Measurements from ENCODE around the gene NOS3. TPM values are rescaled to one million over a fixed set of nuclear protein-coding genes. Genes with fewer than 3 reads are reported as not detected.

The NOS3 gene
- total RNA-seq, 2 experiments from 2014 or later: 27.7 to 30.2 TPM

- DNase-seq: no peak
- Mint-ChIP-seq H3K4me3 (no peak overlapping the region), H3K27me3 (peaks cover 29% of the 10 kb centered on the region), H3K36me3 (ENCODE audit: low read depth) (no peaks in the 10 kb centered on the region), H3K9me3 (no peaks in the 10 kb centered on the region), H3K4me1 (peaks cover 9% of the 10 kb centered on the region), H3K27ac (no peak overlapping the region)
- CTCF ChIA-PET: interaction anchor here (1.3 to 4.4 kb wide), 11 partner anchors 19 to 185 kb away, joined by 4 to 45 read pairs (median 13); no protein-coding TSS in a partner anchor
- POLR2A ChIA-PET: no interaction called here
Observed at GRCh38 chr7:150963707-150964559, 26.9 kb upstream of the NOS3 start.

- H3K27me3 Mint-ChIP-seq: peaks cover 23% of the 10 kb centered on the region
- no peaks in the 10 kb centered on the region for H3K9me3 Mint-ChIP-seq
- no peak for DNase-seq
- CTCF ChIA-PET: interaction anchor here (3.5 to 4.4 kb wide), 2 partner anchors 20 to 53 kb away, joined by 31 to 45 read pairs; no protein-coding TSS in a partner anchor
- H3K4me3 Mint-ChIP-seq: no peak overlapping the region
- no peak overlapping the region for H3K27ac Mint-ChIP-seq
- peaks cover 10% of the 10 kb centered on the region for H3K4me1 Mint-ChIP-seq
- no peaks in the 10 kb centered on the region for H3K36me3 Mint-ChIP-seq (ENCODE audit: low read depth)
- POLR2A ChIA-PET: no interaction called here
Observed at GRCh38 chr7:150964593-150965111, 26.2 kb upstream of the NOS3 start.

- no peak overlapping the region for H3K4me3 Mint-ChIP-seq
- peaks cover 7% of the 10 kb centered on the region for H3K4me1 Mint-ChIP-seq
- H3K9me3 Mint-ChIP-seq: no peaks in the 10 kb centered on the region
- ChIA-PET CTCF (interaction anchor here (0.9 to 4.4 kb wide), 3 partner anchors 20 to 52 kb away, joined by 3 to 45 read pairs (median 31); no protein-coding TSS in a partner anchor), POLR2A (no interaction called here)
- no peaks in the 10 kb centered on the region for H3K36me3 Mint-ChIP-seq (ENCODE audit: low read depth)
- H3K27ac Mint-ChIP-seq: no peak overlapping the region
- peaks cover 19% of the 10 kb centered on the region for H3K27me3 Mint-ChIP-seq
- DNase-seq: no peak
Observed at GRCh38 chr7:150965273-150965830, 25.5 kb upstream of the NOS3 start.

GRCh38 chr7:150966002-150966401 is 24.8 kb upstream of the NOS3 start:
- H3K4me1 Mint-ChIP-seq: peaks cover 7% of the 10 kb centered on the region
- H3K27me3 Mint-ChIP-seq: peaks cover 16% of the 10 kb centered on the region
- no peak overlapping the region for H3K4me3 Mint-ChIP-seq
- H3K9me3 Mint-ChIP-seq: no peaks in the 10 kb centered on the region
- H3K36me3 Mint-ChIP-seq (ENCODE audit: low read depth): no peaks in the 10 kb centered on the region
- CTCF ChIA-PET: interaction anchor here (0.9 to 4.4 kb wide), 2 partner anchors 44 to 52 kb away, joined by 3 to 45 read pairs; no protein-coding TSS in a partner anchor
- DNase-seq: no peak
- no peak overlapping the region for H3K27ac Mint-ChIP-seq
- POLR2A ChIA-PET: no interaction called here

- no peak for DNase-seq
- no peaks in the 10 kb centered on the region for H3K36me3 Mint-ChIP-seq (ENCODE audit: low read depth)
- H3K9me3 Mint-ChIP-seq: no peaks in the 10 kb centered on the region
- no peak overlapping the region for H3K27ac Mint-ChIP-seq
- ChIA-PET POLR2A (no interaction called here), CTCF (interaction anchor here (0.8 to 1.6 kb wide), 3 partner anchors 50 to 277 kb away, joined by 3 to 4 read pairs (median 3); no protein-coding TSS in a partner anchor)
- H3K27me3 Mint-ChIP-seq: peaks cover 16% of the 10 kb centered on the region
- H3K4me1 Mint-ChIP-seq: peaks cover 6% of the 10 kb centered on the region
- H3K4me3 Mint-ChIP-seq: no peak overlapping the region
Observed at GRCh38 chr7:150967349-150967748, 23.5 kb upstream of the NOS3 start.

GRCh38 chr7:150968056-150968733 is 22.6 kb upstream of the NOS3 start:
- POLR2A ChIA-PET: no interaction called here

GRCh38 chr7:150968734-150969372 is 22.0 kb upstream of the NOS3 start:
- Mint-ChIP-seq H3K36me3 (ENCODE audit: low read depth) (no peaks in the 10 kb centered on the region), H3K4me3 (no peak overlapping the region), H3K27ac (no peak overlapping the region), H3K4me1 (peaks cover 7% of the 10 kb centered on the region), H3K27me3 (peaks cover 16% of the 10 kb centered on the region), H3K9me3 (no peaks in the 10 kb centered on the region)
- DNase-seq: no peak
- CTCF ChIA-PET: interaction anchor here (1.2 to 2.3 kb wide), 3 partner anchors 12 to 20 kb away, joined by 3 to 7 read pairs (median 3); no protein-coding TSS in a partner anchor
- POLR2A ChIA-PET: interaction anchor here (0.9 to 1.1 kb wide), 2 partner anchors 26 to 39 kb away, joined by 3 to 4 read pairs; no protein-coding TSS in a partner anchor

More at GRCh38 chr7:150968056-150968733, 22.6 kb upstream of the NOS3 start:
- Mint-ChIP-seq H3K27ac (no peak overlapping the region), H3K9me3 (no peaks in the 10 kb centered on the region), H3K36me3 (ENCODE audit: low read depth) (no peaks in the 10 kb centered on the region), H3K4me3 (no peak overlapping the region), H3K4me1 (peaks cover 5% of the 10 kb centered on the region), H3K27me3 (peaks cover 16% of the 10 kb centered on the region)
- no peak for DNase-seq
- CTCF ChIA-PET: interaction anchor here (1.2 to 2.3 kb wide), 3 partner anchors 12 to 50 kb away, joined by 3 to 7 read pairs (median 4); no protein-coding TSS in a partner anchor

- POLR2A ChIA-PET: interaction anchor here (0.9 to 1.1 kb wide), 2 partner anchors 25 to 38 kb away, joined by 3 to 4 read pairs; no protein-coding TSS in a partner anchor
Observed at GRCh38 chr7:150969475-150969874, 21.3 kb upstream of the NOS3 start.

GRCh38 chr7:150970424-150970823 is 20.4 kb upstream of the NOS3 start:
- peaks cover 18% of the 10 kb centered on the region for H3K4me1 Mint-ChIP-seq
- H3K4me3 Mint-ChIP-seq: no peak overlapping the region
- no peaks in the 10 kb centered on the region for H3K36me3 Mint-ChIP-seq (ENCODE audit: low read depth)
- ChIA-PET CTCF (interaction anchor here (1.2 kb wide), 1 partner anchor 48 kb away, joined by 5 read pairs; no protein-coding TSS in a partner anchor), POLR2A (no interaction called here)
- peaks cover 16% of the 10 kb centered on the region for H3K27me3 Mint-ChIP-seq
- H3K9me3 Mint-ChIP-seq: no peaks in the 10 kb centered on the region
- no peak overlapping the region for H3K27ac Mint-ChIP-seq
- no peak for DNase-seq

More at GRCh38 chr7:150969475-150969874, 21.3 kb upstream of the NOS3 start:
- CTCF ChIA-PET: interaction anchor here (1.2 to 2.3 kb wide), 3 partner anchors 11 to 19 kb away, joined by 3 to 7 read pairs (median 3); no protein-coding TSS in a partner anchor
- H3K27me3 Mint-ChIP-seq: peaks cover 16% of the 10 kb centered on the region
- H3K4me1 Mint-ChIP-seq: peaks cover 12% of the 10 kb centered on the region
- no peak overlapping the region for H3K27ac Mint-ChIP-seq
- H3K9me3 Mint-ChIP-seq: no peaks in the 10 kb centered on the region
- H3K4me3 Mint-ChIP-seq: no peak overlapping the region
- DNase-seq: no peak
- no peaks in the 10 kb centered on the region for H3K36me3 Mint-ChIP-seq (ENCODE audit: low read depth)

- Mint-ChIP-seq H3K27ac (no peak overlapping the region), H3K4me1 (peaks cover 20% of the 10 kb centered on the region), H3K36me3 (ENCODE audit: low read depth) (no peaks in the 10 kb centered on the region), H3K4me3 (no peak overlapping the region), H3K9me3 (no peaks in the 10 kb centered on the region), H3K27me3 (peaks cover 18% of the 10 kb centered on the region)
- CTCF ChIA-PET: interaction anchor here (1.2 kb wide), 1 partner anchor 47 kb away, joined by 5 read pairs; no protein-coding TSS in a partner anchor
- POLR2A ChIA-PET: no interaction called here
- DNase-seq: no peak
Observed at GRCh38 chr7:150971242-150972022, 19.4 kb upstream of the NOS3 start.

- POLR2A ChIA-PET: no interaction called here
- Mint-ChIP-seq H3K27ac (no peak overlapping the region), H3K27me3 (peaks cover 19% of the 10 kb centered on the region), H3K4me1 (peaks cover 23% of the 10 kb centered on the region), H3K36me3 (ENCODE audit: low read depth) (peaks cover 2% of the 10 kb centered on the region), H3K9me3 (no peaks in the 10 kb centered on the region), H3K4me3 (no peak overlapping the region)
- DNase-seq: no peak
- CTCF ChIA-PET: interaction anchor here (1.5 to 2.0 kb wide), 2 partner anchors 9 to 12 kb away, joined by 5 to 7 read pairs; no protein-coding TSS in a partner anchor
Observed at GRCh38 chr7:150972023-150972468, 18.8 kb upstream of the NOS3 start.

All from activated CD4-positive, alpha-beta memory T cell treated with anti-CD3 and anti-CD28 coated beads, Interleukin-2, amount 10 ng/mL, durations not matched to agents 7 days and 5 days (primary cell).